ENCODE results near the gene RBM28. TPM values are rescaled to one million over a fixed set of nuclear protein-coding genes. Genes with fewer than 3 reads are reported as not detected.

The RBM28 gene
- total RNA-seq, 1 experiment from 2014 or later, result 70.0 TPM

GRCh38 chr7:128359939-128360338 lies 16.2 kb upstream of the RBM28 start:
- Mint-ChIP-seq H3K27ac (no peak overlapping the region), H3K36me3 (ENCODE audit: insufficient read depth in 1 of 3, low read depth in 3 of 3) (no peaks in the 10 kb centered on the region; a peak in 2 of 7 replicates), H3K4me3 (peak overlapping the region; percentile 61 to 95; a peak in 4 of 5 replicates), H3K4me1 (peaks cover 12 to 20% of the 10 kb centered on the region in 2 experiments), H3K9me3 (peaks cover 0 to 1% of the 10 kb centered on the region in 2 experiments; a peak in 1 of 5 replicates), H3K27me3 (ENCODE audit: low read depth) (peaks cover 92% of the 10 kb centered on the region)
- WGBS (ENCODE audit: extremely low coverage, insufficient read length, low lambda C conversion rate), result no CpG with 5 or more reads among the region's 4 CpGs
- Histone ChIP-seq H3K23ac (ENCODE audit: insufficient read length, low read depth, low read length) (no peak overlapping the region), H2BK120ac (ENCODE audit: low read depth, low read length, poor library complexity, severe bottlenecking) (no peak overlapping the region), H3K9me3 (ENCODE audit: control insufficient read depth, low read depth, low read length) (no peaks in the 10 kb centered on the region), H2BK20ac (ENCODE audit: low read depth, low read length, poor library complexity, severe bottlenecking) (no peak overlapping the region), H4K5ac (ENCODE audit: insufficient read length, low read depth, low read length) (no peak overlapping the region), H3K14ac (ENCODE audit: insufficient read depth, low read length) (no peak overlapping the region), H2BK5ac (ENCODE audit: insufficient read length, low read length) (no peak overlapping the region), H2AFZ (ENCODE audit: low read length) (no peak overlapping the region), H3K4ac (ENCODE audit: low read depth, low read length) (no peak overlapping the region), H4K91ac (ENCODE audit: insufficient read length, low read depth, low read length) (no peak overlapping the region), H3K9ac (ENCODE audit: extremely low read depth, insufficient read length, low read length) (no peak overlapping the region), H4K8ac (replicated peaks; ENCODE audit: insufficient read length, low read depth, low read length) (no peak overlapping the region), H2BK15ac (ENCODE audit: low read depth, low read length) (no peak overlapping the region), H3K4me2 (ENCODE audit: insufficient read depth, insufficient read length, low read length) (peak overlapping the region; percentile 77), H3K56ac (ENCODE audit: insufficient read length, low read depth, low read length) (no peak overlapping the region), H3K79me2 (ENCODE audit: insufficient read depth, low read length) (no peaks in the 10 kb centered on the region), H3K18ac (ENCODE audit: insufficient read length, low read depth, low read length) (no peak overlapping the region), H2BK12ac (ENCODE audit: insufficient read length, low read depth, low read length) (no peak overlapping the region), H3K79me1 (ENCODE audit: insufficient read depth, low read depth, low read length, poor library complexity, severe bottlenecking) (no peaks in the 10 kb centered on the region), H3K23me2 (ENCODE audit: insufficient read length, low read depth, low read length, poor library complexity, severe bottlenecking) (peaks cover 8% of the 10 kb centered on the region), H3K27me3 (ENCODE audit: insufficient read depth, low read length) (peaks cover 34% of the 10 kb centered on the region), H3T11ph (ENCODE audit: low read length) (no peak overlapping the region), H4K20me1 (ENCODE audit: control insufficient read depth, insufficient read depth, insufficient read length) (no peaks in the 10 kb centered on the region), H3K4me1 (ENCODE audit: insufficient read depth, low read length) (no peaks in the 10 kb centered on the region), H3K27ac (ENCODE audit: insufficient read length, low read depth, low read length) (no peak overlapping the region), H2AK5ac (ENCODE audit: insufficient read length, low read length) (no peak overlapping the region)
- TF ChIP-seq, protein P1, sequence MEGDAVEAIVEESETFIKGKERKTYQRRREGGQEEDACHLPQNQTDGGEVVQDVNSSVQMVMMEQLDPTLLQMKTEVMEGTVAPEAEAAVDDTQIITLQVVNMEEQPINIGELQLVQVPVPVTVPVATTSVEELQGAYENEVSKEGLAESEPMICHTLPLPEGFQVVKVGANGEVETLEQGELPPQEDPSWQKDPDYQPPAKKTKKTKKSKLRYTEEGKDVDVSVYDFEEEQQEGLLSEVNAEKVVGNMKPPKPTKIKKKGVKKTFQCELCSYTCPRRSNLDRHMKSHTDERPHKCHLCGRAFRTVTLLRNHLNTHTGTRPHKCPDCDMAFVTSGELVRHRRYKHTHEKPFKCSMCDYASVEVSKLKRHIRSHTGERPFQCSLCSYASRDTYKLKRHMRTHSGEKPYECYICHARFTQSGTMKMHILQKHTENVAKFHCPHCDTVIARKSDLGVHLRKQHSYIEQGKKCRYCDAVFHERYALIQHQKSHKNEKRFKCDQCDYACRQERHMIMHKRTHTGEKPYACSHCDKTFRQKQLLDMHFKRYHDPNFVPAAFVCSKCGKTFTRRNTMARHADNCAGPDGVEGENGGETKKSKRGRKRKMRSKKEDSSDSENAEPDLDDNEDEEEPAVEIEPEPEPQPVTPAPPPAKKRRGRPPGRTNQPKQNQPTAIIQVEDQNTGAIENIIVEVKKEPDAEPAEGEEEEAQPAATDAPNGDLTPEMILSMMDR (conservative IDR thresholded peaks at IDR 0.05), result no peak
- DNase-seq, result no peak
